T-helper 17 cell (primary cell): Measurements from ENCODE around the gene CEP128. TPM values are rescaled to one million over a fixed set of nuclear protein-coding genes. Genes with fewer than 3 reads are reported as not detected.
"Not testable (repeated sequence)": the region's sequence is repeated elsewhere in the genome, so short reads cannot be mapped to it uniquely, and the experiment has no call there.

Experiments
- ATAC-seq: fragments of 150-1000 bp; cut with Tn5 transposase; 2 replicates; pipeline ENCODE4 v1.10.0; 2021; ENCODE audit warnings: mild to moderate bottlenecking, moderate library complexity
- DNase-seq, 3 donors: peaks; one replicate each; pipeline versions ENCODE4 v3.0.0 to v3.0.0-alpha.2; 2020 to 2021
- H3K9me3 ChIP-seq: one replicate; pipeline ENCODE4 v1.7.0; 2013; ENCODE audit warnings: low read length, mild to moderate bottlenecking; ENCODE audit not compliant: control insufficient read depth, poor library complexity, severe bottlenecking
- H3K27ac Mint-ChIP-seq: one replicate; pipeline ENCODE4 v1.8.0; 2022; ENCODE audit warnings: mild to moderate bottlenecking, moderate library complexity, mixed read lengths
- H3K27me3 Mint-ChIP-seq: one replicate; pipeline ENCODE4 v1.8.0; 2022; ENCODE audit warnings: mixed read lengths
- H3K36me3 Mint-ChIP-seq: one replicate; pipeline ENCODE4 v1.8.0; 2022; ENCODE audit warnings: low read depth, mixed read lengths
- H3K4me1 Mint-ChIP-seq: one replicate; pipeline ENCODE4 v1.8.0; 2022; ENCODE audit warnings: mild to moderate bottlenecking, mixed read lengths
- H3K4me3 Mint-ChIP-seq: one replicate; pipeline ENCODE4 v1.8.0; 2022; ENCODE audit warnings: mild to moderate bottlenecking, moderate library complexity, mixed read lengths
- total RNA-seq, 4 donors: library from RNA in 2 of 4; stranded (reverse) in 2 of 4; gene quantifications; one replicate each; pipeline ENCODE4 v1.2.3 and lab custom pipeline; 2022 to 2026

The CEP128 gene
- total RNA-seq, 2 donors from 2014 or later: 19.6 to 25.1 TPM

- Mint-ChIP-seq H3K27ac (no peak overlapping the region), H3K4me3 (no peak overlapping the region), H3K27me3 (peaks cover 22% of the 10 kb centered on the region), H3K36me3 (peaks cover 2% of the 10 kb centered on the region), H3K4me1 (peaks cover 4% of the 10 kb centered on the region)
- DNase-seq (no peak), ATAC-seq (no peak)
- H3K9me3 ChIP-seq: no peaks in the 10 kb centered on the region
Measured at GRCh38 chr14:80965037-80965436, 23.5 kb upstream of the CEP128 start.

GRCh38 chr14:80959496-80959895 is 18.0 kb upstream of the CEP128 start:
- H3K4me3 Mint-ChIP-seq: peak overlapping the region; percentile 87
- ATAC-seq (peak; percentile 90), DNase-seq (peak; percentile 13 to 20 (median 14))
- H3K27ac Mint-ChIP-seq: peak overlapping the region; percentile 95
- H3K27me3 Mint-ChIP-seq: peaks cover 5% of the 10 kb centered on the region
- H3K36me3 Mint-ChIP-seq: peaks cover 2% of the 10 kb centered on the region
- H3K4me1 Mint-ChIP-seq: peaks cover 35% of the 10 kb centered on the region
- no peaks in the 10 kb centered on the region for H3K9me3 ChIP-seq

GRCh38 chr14:80958939-80959338 is 17.4 kb upstream of the CEP128 start:
- Mint-ChIP-seq H3K27me3 (peaks cover 5% of the 10 kb centered on the region), H3K27ac (peak overlapping the region; percentile 95), H3K36me3 (peaks cover 2% of the 10 kb centered on the region), H3K4me3 (peak overlapping the region; percentile 87), H3K4me1 (peaks cover 35% of the 10 kb centered on the region)
- DNase-seq (no peak), ATAC-seq (no peak)
- no peaks in the 10 kb centered on the region for H3K9me3 ChIP-seq

- H3K27ac Mint-ChIP-seq: peak overlapping the region; percentile 95
- H3K36me3 Mint-ChIP-seq: peaks cover 2% of the 10 kb centered on the region
- H3K9me3 ChIP-seq: no peaks in the 10 kb centered on the region
- H3K4me1 Mint-ChIP-seq: peaks cover 35% of the 10 kb centered on the region
- H3K4me3 Mint-ChIP-seq: peak overlapping the region; percentile 69
- peaks cover 5% of the 10 kb centered on the region for H3K27me3 Mint-ChIP-seq
- no peak for DNase-seq
- no peak for ATAC-seq
Measured at GRCh38 chr14:80958226-80958625, 16.7 kb upstream of the CEP128 start.

DNA sequence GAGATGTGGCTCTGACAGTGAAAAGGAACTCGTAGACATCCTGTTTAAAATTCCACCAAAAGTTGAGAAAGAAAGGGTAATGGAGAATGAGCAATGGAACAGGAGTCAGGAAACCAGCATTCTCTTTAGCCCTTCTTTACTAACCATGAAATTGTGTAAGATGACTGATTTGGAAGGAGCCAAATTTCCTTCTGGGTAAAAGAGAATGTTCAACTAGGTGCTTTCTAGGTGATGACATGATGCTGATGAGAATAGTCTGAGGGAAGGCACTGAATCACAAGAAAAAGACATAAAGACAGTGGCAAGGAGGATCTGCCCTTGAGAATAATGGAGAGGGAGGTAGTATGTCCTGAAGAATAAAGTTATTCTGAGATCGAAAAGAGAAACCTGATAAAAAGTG is 16.1 kb upstream of the CEP128 start:
- Mint-ChIP-seq H3K27ac (peak overlapping the region; percentile 95), H3K4me3 (peak overlapping the region; percentile 2), H3K4me1 (peaks cover 35% of the 10 kb centered on the region), H3K36me3 (peaks cover 2% of the 10 kb centered on the region), H3K27me3 (peaks cover 5% of the 10 kb centered on the region)
- DNase-seq: no peak
- no peak for ATAC-seq
- H3K9me3 ChIP-seq: no peaks in the 10 kb centered on the region

GRCh38 chr14:80956922-80957321 is 15.4 kb upstream of the CEP128 start:
- ATAC-seq: no peak
- peaks cover 35% of the 10 kb centered on the region for H3K4me1 Mint-ChIP-seq

DNA sequence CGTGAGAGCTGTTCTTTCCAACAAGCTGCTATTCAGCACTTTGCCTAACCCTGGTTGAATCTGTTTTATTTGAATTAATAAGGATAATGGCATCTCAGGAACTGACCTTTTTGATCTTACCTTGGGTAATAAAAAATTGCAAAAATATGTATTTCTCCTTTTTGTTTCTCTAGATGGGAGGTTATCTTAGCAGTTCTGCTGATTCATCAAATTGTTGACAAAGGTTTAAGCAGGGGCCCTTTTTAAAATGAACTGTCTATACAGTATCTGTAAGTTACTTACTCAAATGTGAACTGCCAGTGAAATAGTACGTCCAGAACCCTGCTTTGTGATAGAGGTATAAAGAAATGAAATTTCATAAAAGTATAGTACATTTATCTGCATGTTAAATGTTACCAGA is 14.6 kb upstream of the CEP128 start:
- no peaks in the 10 kb centered on the region for H3K9me3 ChIP-seq
- peaks cover 2% of the 10 kb centered on the region for H3K36me3 Mint-ChIP-seq
- DNase-seq: no peak
- H3K4me1 Mint-ChIP-seq: peaks cover 35% of the 10 kb centered on the region
- H3K27me3 Mint-ChIP-seq: peaks cover 5% of the 10 kb centered on the region
- ATAC-seq: no peak
- peak overlapping the region; percentile 95 for H3K4me3 Mint-ChIP-seq
- no peak overlapping the region for H3K27ac Mint-ChIP-seq

More at GRCh38 chr14:80956922-80957321, 15.4 kb upstream of the CEP128 start:
- Mint-ChIP-seq H3K4me3 (no peak overlapping the region), H3K36me3 (peaks cover 2% of the 10 kb centered on the region), H3K27me3 (peaks cover 5% of the 10 kb centered on the region), H3K27ac (no peak overlapping the region)
- H3K9me3 ChIP-seq: no peaks in the 10 kb centered on the region
- DNase-seq: no peak

DNA sequence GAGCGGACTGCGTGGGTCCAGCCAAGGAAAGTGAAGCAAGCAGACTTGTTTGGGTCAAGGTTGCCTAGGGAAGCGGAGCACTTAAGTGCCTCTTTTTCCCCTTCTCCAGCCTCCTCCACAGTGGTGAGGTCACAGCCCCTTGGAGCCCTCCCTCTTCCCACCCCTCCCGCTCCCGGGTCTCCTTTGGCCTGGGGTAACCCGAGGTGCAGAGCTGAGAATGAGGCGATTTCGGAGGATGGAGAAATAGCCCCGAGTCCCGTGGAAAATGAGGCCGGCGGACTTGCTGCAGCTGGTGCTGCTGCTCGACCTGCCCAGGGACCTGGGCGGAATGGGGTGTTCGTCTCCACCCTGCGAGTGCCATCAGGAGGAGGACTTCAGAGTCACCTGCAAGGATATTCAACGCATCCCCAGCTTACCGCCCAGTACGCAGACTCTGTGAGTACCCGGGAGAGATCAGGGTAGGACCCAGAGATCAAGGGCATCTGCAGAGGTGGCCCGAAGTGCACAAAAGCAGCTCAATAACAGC is 13.9 kb upstream of the CEP128 start, which contains the start of gene TSHR:
Gene TSHR (plus strand): TSS at position 206 of the 526 bp plus-strand sequence. CDS start 60 bp downstream, at position 266.
- no peak for DNase-seq

DNA sequence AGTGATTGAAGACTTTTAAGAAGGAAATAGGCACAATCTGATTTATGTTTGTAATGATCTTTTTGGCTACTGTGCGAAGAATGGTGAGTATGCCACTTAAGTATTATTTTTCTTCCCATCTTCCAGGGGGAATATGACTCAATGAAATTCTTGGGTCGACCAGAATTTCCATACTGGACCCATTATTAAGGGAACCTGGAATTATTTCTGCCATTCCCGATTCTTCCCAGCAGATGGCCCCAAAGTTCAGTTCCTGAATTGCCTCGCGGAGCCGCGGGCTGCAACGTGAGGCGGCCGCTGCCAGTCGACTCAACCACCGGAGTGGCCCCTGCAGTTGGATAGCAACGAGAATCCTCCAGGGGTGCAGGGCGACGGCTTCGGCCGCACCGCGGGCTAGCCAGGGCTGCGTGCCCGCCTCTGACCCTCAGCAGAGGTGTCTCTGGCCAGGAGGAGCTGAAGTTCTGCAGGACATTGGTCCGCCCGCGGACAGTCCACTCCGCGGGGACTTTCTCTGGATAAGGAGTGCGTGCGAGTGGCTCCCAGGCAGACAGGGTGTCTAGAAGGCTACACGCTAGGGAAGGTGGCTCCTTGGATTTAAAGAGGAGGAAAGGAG is 13.3 kb upstream of the CEP128 start:
- peaks cover 2% of the 10 kb centered on the region for H3K36me3 Mint-ChIP-seq
- DNase-seq (peak; percentile 58 to 69 (median 60)), ATAC-seq (peak; percentile 72)
- H3K9me3 ChIP-seq: no peaks in the 10 kb centered on the region
- peaks cover 30% of the 10 kb centered on the region for H3K4me1 Mint-ChIP-seq
- peaks cover 5% of the 10 kb centered on the region for H3K27me3 Mint-ChIP-seq
- peak overlapping the region; percentile 95 for H3K4me3 Mint-ChIP-seq
- H3K27ac Mint-ChIP-seq: peak overlapping the region; percentile 91

More for the DNA sequence above, 13.9 kb upstream of the CEP128 start, which contains the start of gene TSHR:
- Mint-ChIP-seq H3K4me3 (peak within 1 kb of the TSS; percentile 95), H3K27ac (peak within 1 kb of the TSS; percentile 91), H3K4me1 (peaks cover 35% of the 10 kb centered on the region), H3K27me3 (peaks cover 5% of the 10 kb centered on the region), H3K36me3 (peaks cover 2% of the 10 kb centered on the region)
- ATAC-seq: no peak
- H3K9me3 ChIP-seq: no peaks in the 10 kb centered on the region

GRCh38 chr14:80953211-80953610 is 11.7 kb upstream of the CEP128 start:
- not testable (repeated sequence) for H3K4me3 Mint-ChIP-seq, H3K36me3 Mint-ChIP-seq, H3K27ac Mint-ChIP-seq, ATAC-seq, DNase-seq, H3K9me3 ChIP-seq
- peaks cover 14% of the 10 kb centered on the region for H3K27me3 Mint-ChIP-seq
- peaks cover 16% of the 10 kb centered on the region for H3K4me1 Mint-ChIP-seq

- peaks cover 10% of the 10 kb centered on the region for H3K4me1 Mint-ChIP-seq
- DNase-seq (no peak), ATAC-seq (no peak)
- H3K9me3 ChIP-seq: no peaks in the 10 kb centered on the region
- no peak overlapping the region for H3K27ac Mint-ChIP-seq
- no peak overlapping the region for H3K4me3 Mint-ChIP-seq
- no peaks in the 10 kb centered on the region for H3K36me3 Mint-ChIP-seq
- H3K27me3 Mint-ChIP-seq: peaks cover 25% of the 10 kb centered on the region
Measured at GRCh38 chr14:80951491-80951890, 10.0 kb upstream of the CEP128 start.

DNA sequence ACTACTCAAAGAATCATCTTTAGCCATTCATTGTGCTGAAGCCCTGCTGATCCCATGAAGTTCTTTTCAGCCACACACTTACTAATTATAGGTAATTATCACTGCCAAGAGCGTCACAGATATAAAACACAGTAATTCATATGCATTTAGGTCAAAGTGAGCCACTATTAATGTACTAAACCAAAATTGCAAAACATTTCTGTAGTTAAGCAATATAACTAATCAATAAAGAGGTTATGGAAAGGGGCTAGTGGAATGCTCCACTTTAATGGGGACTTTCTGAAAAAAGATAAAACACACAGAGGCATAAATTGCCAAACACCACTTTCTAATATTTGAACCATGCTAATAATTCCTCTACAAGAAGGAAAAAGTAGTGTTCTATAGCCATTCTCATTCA is 6.8 kb upstream of the CEP128 start:
- Mint-ChIP-seq H3K4me1 (no peaks in the 10 kb centered on the region), H3K27me3 (peaks cover 20% of the 10 kb centered on the region), H3K27ac (no peak overlapping the region), H3K4me3 (no peak overlapping the region), H3K36me3 (no peaks in the 10 kb centered on the region)
- no peaks in the 10 kb centered on the region for H3K9me3 ChIP-seq
- no peak for DNase-seq
- no peak for ATAC-seq

GRCh38 chr14:80946797-80947196 is 5.3 kb upstream of the CEP128 start:
- Mint-ChIP-seq H3K4me3 (no peak overlapping the region), H3K27me3 (peaks cover 20% of the 10 kb centered on the region), H3K36me3 (no peaks in the 10 kb centered on the region), H3K4me1 (peaks cover 11% of the 10 kb centered on the region), H3K27ac (no peak overlapping the region)
- DNase-seq (no peak), ATAC-seq (no peak)
- H3K9me3 ChIP-seq: no peaks in the 10 kb centered on the region

DNA sequence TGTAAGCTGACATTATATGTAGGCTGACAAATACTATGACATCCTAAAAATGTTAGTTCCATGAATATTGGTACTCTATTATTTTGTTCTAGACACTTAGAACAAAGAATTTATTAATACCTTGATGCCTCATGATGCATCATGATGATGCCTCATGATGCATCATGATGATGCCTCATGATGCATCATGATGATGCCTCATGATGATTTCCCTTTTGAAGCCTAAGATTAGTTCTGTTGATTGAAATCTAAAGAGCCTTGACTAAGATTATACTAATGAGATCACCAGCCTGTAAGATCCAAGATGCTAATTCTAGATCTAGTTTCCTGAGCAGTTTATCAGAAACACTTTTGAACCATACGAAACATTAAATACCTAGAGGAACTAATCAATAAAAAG is 4.6 kb upstream of the CEP128 start:
- Mint-ChIP-seq H3K27ac (no peak overlapping the region), H3K27me3 (peaks cover 20% of the 10 kb centered on the region), H3K4me3 (no peak overlapping the region), H3K4me1 (peaks cover 14% of the 10 kb centered on the region), H3K36me3 (no peaks in the 10 kb centered on the region)
- no peak for ATAC-seq
- no peaks in the 10 kb centered on the region for H3K9me3 ChIP-seq
- DNase-seq: no peak
